ENCODE results near the gene STXBP4. TPM values are rescaled to one million over a fixed set of nuclear protein-coding genes. Genes with fewer than 3 reads are reported as not detected.

STXBP4 gene
- total RNA-seq, 3 donors from 2014 or later (not counting 1 experiment from before 2014, with no cell fraction given), result 4.9 to 10.3 (median 7.6) TPM

- no peak for ATAC-seq
- no peak overlapping the region for H3K27ac ChIP-seq (ENCODE audit: low read length)
- no peaks in the 10 kb centered on the region for H3K4me1 Mint-ChIP-seq
- no peak overlapping the region for H3K27ac Mint-ChIP-seq
- no peak for DNase-seq
- no peaks in the 10 kb centered on the region for H3K4me1 ChIP-seq (ENCODE audit: control insufficient read depth, insufficient read depth, low read length)
- TF ChIP-seq CTCF (IDR thresholded peaks at IDR 0.05), result no peak
- H3K9me3 Mint-ChIP-seq, result no peaks in the 10 kb centered on the region
- H3K36me3 Mint-ChIP-seq, result peaks cover 5% of the 10 kb centered on the region
- H3K4me3 Mint-ChIP-seq, result no peak overlapping the region
- H3K36me3 ChIP-seq (ENCODE audit: control insufficient read depth, insufficient read depth, low read length), result no peaks in the 10 kb centered on the region
- H3K27me3 Mint-ChIP-seq (ENCODE audit: low read depth in 2 of 2), result no peaks in the 10 kb centered on the region
- H3K9me3 ChIP-seq (ENCODE audit: control insufficient read depth, insufficient read depth, low read length), result no peaks in the 10 kb centered on the region
- no peaks in the 10 kb centered on the region for H3K27me3 ChIP-seq (ENCODE audit: control insufficient read depth, insufficient read depth, low read length)
- no peak overlapping the region for H3K4me3 ChIP-seq (ENCODE audit: low read length)
- intact Hi-C loops (cut with micrococcal nuclease), result no loop called here
Observed at GRCh38 chr17:55144518-55144917, 176.0 kb downstream of the STXBP4 start.

GRCh38 chr17:55149485-55149884 lies 180.9 kb downstream of the STXBP4 start:
- Mint-ChIP-seq H3K27me3 (ENCODE audit: low read depth in 2 of 2) (no peaks in the 10 kb centered on the region), H3K36me3 (peaks cover 5% of the 10 kb centered on the region), H3K9me3 (no peaks in the 10 kb centered on the region), H3K4me1 (no peaks in the 10 kb centered on the region), H3K4me3 (no peak overlapping the region), H3K27ac (no peak overlapping the region)
- ATAC-seq, result no peak
- Histone ChIP-seq H3K27ac (ENCODE audit: low read length) (no peak overlapping the region), H3K4me3 (ENCODE audit: low read length) (no peak overlapping the region), H3K27me3 (ENCODE audit: control insufficient read depth, insufficient read depth, low read length) (no peaks in the 10 kb centered on the region), H3K4me1 (ENCODE audit: control insufficient read depth, insufficient read depth, low read length) (no peaks in the 10 kb centered on the region), H3K9me3 (ENCODE audit: control insufficient read depth, insufficient read depth, low read length) (no peaks in the 10 kb centered on the region), H3K36me3 (ENCODE audit: control insufficient read depth, insufficient read depth, low read length) (no peaks in the 10 kb centered on the region)
- no peak for TF ChIP-seq CTCF (IDR thresholded peaks at IDR 0.05)
- intact Hi-C loops (cut with micrococcal nuclease), result no loop called here
- DNase-seq, result no peak

GRCh38 chr17:55152236-55152635 lies 183.7 kb downstream of the STXBP4 start:
- Histone ChIP-seq H3K36me3 (ENCODE audit: control insufficient read depth, insufficient read depth, low read length) (no peaks in the 10 kb centered on the region), H3K27ac (ENCODE audit: low read length) (no peak overlapping the region), H3K9me3 (ENCODE audit: control insufficient read depth, insufficient read depth, low read length) (no peaks in the 10 kb centered on the region), H3K27me3 (ENCODE audit: control insufficient read depth, insufficient read depth, low read length) (no peaks in the 10 kb centered on the region), H3K4me1 (ENCODE audit: control insufficient read depth, insufficient read depth, low read length) (no peaks in the 10 kb centered on the region), H3K4me3 (ENCODE audit: low read length) (no peak overlapping the region)
- H3K4me1 Mint-ChIP-seq, result no peaks in the 10 kb centered on the region
- no peaks in the 10 kb centered on the region for H3K27me3 Mint-ChIP-seq (ENCODE audit: low read depth in 2 of 2)
- H3K4me3 Mint-ChIP-seq, result no peak overlapping the region
- H3K9me3 Mint-ChIP-seq, result no peaks in the 10 kb centered on the region
- DNase-seq (no peak), ATAC-seq (no peak)
- no peak for TF ChIP-seq CTCF (IDR thresholded peaks at IDR 0.05)
- intact Hi-C loops (cut with micrococcal nuclease), result no loop called here
- WGBS (ENCODE audit: insufficient coverage), result 96% methylated on average over 4 of the region's 4 CpGs
- peaks cover 5% of the 10 kb centered on the region for H3K36me3 Mint-ChIP-seq
- no peak overlapping the region for H3K27ac Mint-ChIP-seq

GRCh38 chr17:55154101-55154500 lies 185.5 kb downstream of the STXBP4 start:
- no CpG with 5 or more reads among the region's 2 CpGs for WGBS (ENCODE audit: insufficient coverage)
- H3K27ac Mint-ChIP-seq, result no peak overlapping the region
- Histone ChIP-seq H3K4me3 (ENCODE audit: low read length) (no peak overlapping the region), H3K9me3 (ENCODE audit: control insufficient read depth, insufficient read depth, low read length) (no peaks in the 10 kb centered on the region), H3K27ac (ENCODE audit: low read length) (no peak overlapping the region), H3K36me3 (ENCODE audit: control insufficient read depth, insufficient read depth, low read length) (no peaks in the 10 kb centered on the region), H3K4me1 (ENCODE audit: control insufficient read depth, insufficient read depth, low read length) (no peaks in the 10 kb centered on the region), H3K27me3 (ENCODE audit: control insufficient read depth, insufficient read depth, low read length) (no peaks in the 10 kb centered on the region)
- DNase-seq (no peak), ATAC-seq (no peak)
- intact Hi-C loops (cut with micrococcal nuclease), result no loop called here
- no peaks in the 10 kb centered on the region for H3K9me3 Mint-ChIP-seq
- no peaks in the 10 kb centered on the region for H3K4me1 Mint-ChIP-seq
- no peaks in the 10 kb centered on the region for H3K36me3 Mint-ChIP-seq
- no peaks in the 10 kb centered on the region for H3K27me3 Mint-ChIP-seq (ENCODE audit: low read depth in 2 of 2)
- no peak overlapping the region for H3K4me3 Mint-ChIP-seq
- no peak for TF ChIP-seq CTCF (IDR thresholded peaks at IDR 0.05)
